Stimulated activated CD4-positive, alpha-beta T cell treated with anti-CD3 and anti-CD28 coated beads, TNF-alpha, amount 100 ng/mL, for 48 hours (primary cell): ENCODE measurements around the gene PRRX2.

Source experiments
- DNase-seq, 3 donors: peaks; one replicate each; pipeline ENCODE4 v3.0.0-alpha.2; 2020; ENCODE audit warnings: low read depth in 3 of 3

PRRX2 gene

GRCh38 chr9:129677456-129677855 lies 12.0 kb downstream of the PRRX2 start:
- no peak for DNase-seq

GRCh38 chr9:129678844-129679243 lies 13.4 kb downstream of the PRRX2 start:
- no peak for DNase-seq

- no peak for DNase-seq
These were observed 14.1 kb downstream of the PRRX2 start for GRCh38 chr9:129679537-129679936.

- no peak for DNase-seq
These were observed 16.5 kb downstream of the PRRX2 start for GRCh38 chr9:129681924-129682323.

- DNase-seq: no peak
These were observed 16.9 kb downstream of the PRRX2 start for GRCh38 chr9:129682381-129682780.

GRCh38 chr9:129685220-129685932 lies 19.9 kb downstream of the PRRX2 start:
- DNase-seq: no peak

GRCh38 chr9:129685933-129686259 lies 20.4 kb downstream of the PRRX2 start:
- DNase-seq: no peak

GRCh38 chr9:129686736-129687135 lies 21.3 kb downstream of the PRRX2 start:
- no peak for DNase-seq

GRCh38 chr9:129687391-129687790 lies 21.9 kb downstream of the PRRX2 start:
- DNase-seq: no peak

GRCh38 chr9:129688285-129689043 lies 23.0 kb downstream of the PRRX2 start:
- no peak for DNase-seq

- no peak for DNase-seq
These were observed 27.1 kb downstream of the PRRX2 start for GRCh38 chr9:129692534-129692933.

GRCh38 chr9:129693741-129694140 lies 28.3 kb downstream of the PRRX2 start:
- DNase-seq: no peak

GRCh38 chr9:129694243-129694646 lies 28.8 kb downstream of the PRRX2 start:
- no peak for DNase-seq

- no peak for DNase-seq
These were observed 30.4 kb downstream of the PRRX2 start for GRCh38 chr9:129695870-129696269.

GRCh38 chr9:129696944-129697655 lies 31.7 kb downstream of the PRRX2 start:
- DNase-seq: no peak

- peak; percentile 11 to 56 (median 44) for DNase-seq
These were observed 32.3 kb downstream of the PRRX2 start for GRCh38 chr9:129697656-129698253.

- no peak for DNase-seq
These were observed 32.9 kb downstream of the PRRX2 start for GRCh38 chr9:129698254-129698757.

GRCh38 chr9:129701054-129701453 lies 35.6 kb downstream of the PRRX2 start:
- DNase-seq: no peak

- DNase-seq: no peak
These were observed 36.1 kb downstream of the PRRX2 start for GRCh38 chr9:129701549-129701948.

GRCh38 chr9:129702589-129703520 lies 37.4 kb downstream of the PRRX2 start:
- no peak for DNase-seq
